GM13977 (cell line): ENCODE measurements around the gene CAMK2A.

Source experiments
- DNase-seq: peaks from one replicate; pipeline ENCODE4 v3.0.0; 2012; ENCODE audit warnings: low spot score
- CTCF ChIP-seq: IDR thresholded peaks from 2 replicates; pipeline ENCODE4 v1.5.1; 2012; ENCODE audit warnings: mild to moderate bottlenecking, control low read depth; ENCODE audit not compliant: insufficient read depth; ENCODE audit errors: extremely low read depth, missing control alignments
- in situ Hi-C: fragments of 300-500 bp; cut with MboI; formaldehyde crosslinking; loops from one replicate; pipeline ENCODE4 v1.12.0; 2022; ENCODE audit warnings: low sequenced_read_pairs, low pct_unique_long_range_greater_than_20kb, mixed read lengths, inconsistent platforms; ENCODE audit not compliant: unreplicated experiment

The CAMK2A gene

GRCh38 chr5:150329038-150329437 lies 39.5 kb upstream of the CAMK2A start:
- in situ Hi-C loops = no loop called here
- no peak for TF ChIP-seq CTCF
- DNase-seq = no peak

GRCh38 chr5:150328515-150328914 lies 38.9 kb upstream of the CAMK2A start:
- in situ Hi-C loops = no loop called here

GRCh38 chr5:150327139-150327538 lies 37.6 kb upstream of the CAMK2A start:
- in situ Hi-C loops = no loop called here
- TF ChIP-seq CTCF = no peak

More at GRCh38 chr5:150328515-150328914, 38.9 kb upstream of the CAMK2A start:
- DNase-seq = no peak
- TF ChIP-seq CTCF = no peak

GRCh38 chr5:150326707-150327106 lies 37.1 kb upstream of the CAMK2A start:
- no peak for TF ChIP-seq CTCF
- in situ Hi-C loops = no loop called here
- DNase-seq = no peak

More at GRCh38 chr5:150327139-150327538, 37.6 kb upstream of the CAMK2A start:
- no peak for DNase-seq

- in situ Hi-C loops = no loop called here
- no peak for TF ChIP-seq CTCF
- no peak for DNase-seq
Observed at GRCh38 chr5:150325426-150325825, 35.9 kb upstream of the CAMK2A start.

GRCh38 chr5:150323819-150324218 lies 34.2 kb upstream of the CAMK2A start:
- in situ Hi-C loops = no loop called here
- no peak for DNase-seq
- no peak for TF ChIP-seq CTCF

GRCh38 chr5:150323092-150323491 lies 33.5 kb upstream of the CAMK2A start:
- DNase-seq = no peak
- no peak for TF ChIP-seq CTCF
- in situ Hi-C loops = no loop called here
